Hepatocyte (in vitro differentiated cells): ENCODE data around the gene SMPX. TPM values are rescaled to one million over a fixed set of nuclear protein-coding genes. Genes with fewer than 3 reads are reported as not detected.
A peak's percentile ranks its signal among the peaks of the same experiment; 100 is the strongest.

Source experiments
- DNase-seq: peaks from one replicate; pipeline ENCODE4 v3.0.0-alpha.2; 2016; ENCODE audit warnings: low spot score
- H2AFZ ChIP-seq: fragments of 200-600 bp; sonication (generic); 2 replicates; pipeline ENCODE4 v1.6.0; 2016; ENCODE audit warnings: antibody characterized with exemption, mild to moderate bottlenecking
- H3K27ac ChIP-seq: fragments of 200-600 bp; sonication (generic); 2 replicates; pipeline ENCODE4 v1.5.1; 2016; ENCODE audit warnings: mild to moderate bottlenecking
- H3K27me3 ChIP-seq: fragments of 200-600 bp; sonication (generic); 2 replicates; pipeline ENCODE4 v1.6.1; 2016
- H3K36me3 ChIP-seq: fragments of 200-600 bp; sonication (generic); replicated peaks from 2 replicates; pipeline ENCODE4 v1.5.1; 2016; ENCODE audit warnings: low read depth; ENCODE audit not compliant: insufficient read depth
- H3K4me1 ChIP-seq: fragments of 200-600 bp; sonication (generic); 2 replicates; pipeline ENCODE4 v1.5.1; 2016; ENCODE audit warnings: mild to moderate bottlenecking, moderate library complexity; ENCODE audit not compliant: insufficient read depth
- H3K4me2 ChIP-seq: fragments of 200-600 bp; sonication (generic); 2 replicates; pipeline ENCODE4 v1.6.0; 2016
- H3K4me3 ChIP-seq: fragments of 200-600 bp; sonication (generic); 2 replicates; pipeline ENCODE4 v1.5.1; 2016; ENCODE audit warnings: mild to moderate bottlenecking
- H3K79me2 ChIP-seq: fragments of 200-600 bp; sonication (generic); 2 replicates; pipeline ENCODE4 v1.6.0; 2017; ENCODE audit warnings: mild to moderate bottlenecking
- H3K9me2 ChIP-seq: fragments of 200-600 bp; sonication (generic); replicated peaks from 2 replicates; pipeline ENCODE4 v1.6.0; 2017; ENCODE audit warnings: mild to moderate bottlenecking; ENCODE audit not compliant: insufficient read depth
- H3K9me3 ChIP-seq: fragments of 200-600 bp; sonication (generic); 2 replicates; pipeline ENCODE4 v1.5.1; 2016; ENCODE audit warnings: low read depth, mild to moderate bottlenecking
- H4K20me1 ChIP-seq: fragments of 200-600 bp; sonication (generic); 2 replicates; pipeline ENCODE4 v1.6.0; 2016; ENCODE audit warnings: mild to moderate bottlenecking; ENCODE audit not compliant: insufficient read depth, poor library complexity, severe bottlenecking
- CTCF ChIP-seq: fragments of 200-600 bp; sonication (generic); IDR thresholded peaks from 2 replicates; pipeline ENCODE4 v1.5.1; 2016; ENCODE audit warnings: antibody characterized with exemption, mild to moderate bottlenecking; ENCODE audit not compliant: poor library complexity
- EZH2 ChIP-seq: fragments of 200-600 bp; sonication (generic); IDR thresholded peaks from 2 replicates; pipeline ENCODE4 v1.6.1; 2016; ENCODE audit warnings: antibody characterized with exemption, mild to moderate bottlenecking, borderline replicate concordance
- EZH2phosphoT487 ChIP-seq: fragments of 200-600 bp; sonication (generic); IDR thresholded peaks from one replicate; pipeline ENCODE4 v1.6.1; 2018; ENCODE audit warnings: antibody characterized with exemption, mild to moderate bottlenecking, low read depth, moderate library complexity; ENCODE audit not compliant: unreplicated experiment, severe bottlenecking
- WGBS: methylation state at CpG from one replicate; pipeline ENCODE4 v1.1.6; 2016; ENCODE audit warnings: low lambda C conversion rate; ENCODE audit errors: missing lambda C conversion rate; 5-methylcytosine and 5-hydroxymethylcytosine counted together
- polyA plus RNA-seq: library from polyadenylated mRNA; unstranded; fragments of >200 nt; fragmentation: Nextera tagmentation; extraction: Ambion mirVana; gene quantifications from 2 replicates; pipeline ENCODE4 v1.2.1, GENCODE V29; 2016
- total RNA-seq: library from RNA; depleted of rRNA; stranded (reverse); fragments of >200 nt; gene quantifications from 2 replicates; pipeline ENCODE4 v1.2.3, GENCODE V29; 2014

The SMPX gene
- total and polyA plus RNA-seq, 2 experiments from 2014 or later: 1.4 to 3.0 TPM

GRCh38 chrX:21730026-21730425 is 27.9 kb downstream of the SMPX start:
- DNase-seq: no peak
- no peaks in the 10 kb centered on the region for H3K27me3 ChIP-seq
- TF ChIP-seq EZH2 (no peak), EZH2phosphoT487 (no peak), CTCF (no peak)
- no peaks in the 10 kb centered on the region for H3K79me2 ChIP-seq
- peaks cover 15% of the 10 kb centered on the region for H3K4me1 ChIP-seq
- no peaks in the 10 kb centered on the region for H4K20me1 ChIP-seq
- no peaks in the 10 kb centered on the region for H3K9me2 ChIP-seq
- H3K4me3 ChIP-seq: no peak overlapping the region
- no peak overlapping the region for H3K27ac ChIP-seq
- no peak overlapping the region for H3K4me2 ChIP-seq
- no peak overlapping the region for H2AFZ ChIP-seq
- no peaks in the 10 kb centered on the region for H3K9me3 ChIP-seq
- H3K36me3 ChIP-seq: no peaks in the 10 kb centered on the region

GRCh38 chrX:21728276-21728968 is 29.5 kb downstream of the SMPX start:
- H3K9me3 ChIP-seq: no peaks in the 10 kb centered on the region
- 62% methylated on average over 3 of the region's 3 CpGs for WGBS
- no peaks in the 10 kb centered on the region for H4K20me1 ChIP-seq
- no peak for DNase-seq
- H2AFZ ChIP-seq: no peak overlapping the region
- H3K4me3 ChIP-seq: no peak overlapping the region
- H3K4me2 ChIP-seq: peak overlapping the region; percentile 25
- no peaks in the 10 kb centered on the region for H3K27me3 ChIP-seq
- peaks cover 4% of the 10 kb centered on the region for H3K4me1 ChIP-seq
- no peaks in the 10 kb centered on the region for H3K9me2 ChIP-seq
- H3K79me2 ChIP-seq: no peaks in the 10 kb centered on the region
- no peaks in the 10 kb centered on the region for H3K36me3 ChIP-seq
- TF ChIP-seq CTCF: no peak
- no peak for TF ChIP-seq EZH2phosphoT487
- TF ChIP-seq EZH2: no peak
- no peak overlapping the region for H3K27ac ChIP-seq

GRCh38 chrX:21725916-21726315 is 32.0 kb downstream of the SMPX start:
- H3K4me1 ChIP-seq: no peaks in the 10 kb centered on the region
- H3K79me2 ChIP-seq: no peaks in the 10 kb centered on the region
- DNase-seq: no peak
- no peaks in the 10 kb centered on the region for H3K9me2 ChIP-seq
- 70% methylated on average over 6 of the region's 6 CpGs for WGBS
- no peak overlapping the region for H3K4me2 ChIP-seq
- no peaks in the 10 kb centered on the region for H3K9me3 ChIP-seq
- H4K20me1 ChIP-seq: no peaks in the 10 kb centered on the region
- no peaks in the 10 kb centered on the region for H3K36me3 ChIP-seq
- H3K4me3 ChIP-seq: no peak overlapping the region
- H3K27me3 ChIP-seq: no peaks in the 10 kb centered on the region
- TF ChIP-seq EZH2phosphoT487 (no peak), EZH2 (no peak), CTCF (no peak)
- H2AFZ ChIP-seq: no peak overlapping the region
- H3K27ac ChIP-seq: no peak overlapping the region

GRCh38 chrX:21725496-21725895 is 32.4 kb downstream of the SMPX start:
- TF ChIP-seq EZH2 (no peak), CTCF (peak; percentile 54)
- DNase-seq: peak; percentile 43
- H3K27ac ChIP-seq: no peak overlapping the region
- no peak overlapping the region for H3K4me2 ChIP-seq
- H3K4me3 ChIP-seq: no peak overlapping the region
- H4K20me1 ChIP-seq: no peaks in the 10 kb centered on the region
- H3K79me2 ChIP-seq: no peaks in the 10 kb centered on the region
- no peak overlapping the region for H2AFZ ChIP-seq
- H3K27me3 ChIP-seq: no peaks in the 10 kb centered on the region
- H3K4me1 ChIP-seq: no peaks in the 10 kb centered on the region
- 13% methylated on average over 2 of the region's 2 CpGs for WGBS
- no peaks in the 10 kb centered on the region for H3K9me3 ChIP-seq
- H3K36me3 ChIP-seq: no peaks in the 10 kb centered on the region
- H3K9me2 ChIP-seq: no peaks in the 10 kb centered on the region
